Measurements from ENCODE around the gene ACTN4. TPM values are rescaled to one million over a fixed set of nuclear protein-coding genes. Genes with fewer than 3 reads are reported as not detected.

ACTN4 gene
- total and polyA plus RNA-seq, 2 experiments from 2014 or later: 68.9 to 427 TPM

GRCh38 chr19:38663957-38664502, 16.6 kb downstream of the ACTN4 start:
- Histone ChIP-seq H3F3A (replicated peaks; ENCODE audit: low read depth) (peaks cover 17% of the 10 kb centered on the region), H2AFZ (no peak overlapping the region), H3K4me1 (ENCODE audit: insufficient read depth) (peaks cover 88% of the 10 kb centered on the region), H3K4me2 (peak overlapping the region; percentile 72), H4K20me1 (replicated peaks; ENCODE audit: insufficient read depth) (peaks cover 24% of the 10 kb centered on the region), H3K9me2 (ENCODE audit: insufficient read depth) (no peaks in the 10 kb centered on the region), H3K4me3 (peak overlapping the region; percentile 31; the same call in 1 of the 2 replicates), H3K36me3 (ENCODE audit: insufficient read depth) (no peaks in the 10 kb centered on the region; the same call in 1 of the 2 replicates), H3K79me2 (replicated peaks; ENCODE audit: insufficient read depth) (peaks cover 92% of the 10 kb centered on the region), H3K27ac (ENCODE audit: low read depth) (peak overlapping the region; percentile 99), H3K27me3 (ENCODE audit: insufficient read depth) (no peaks in the 10 kb centered on the region)
- Mint-ChIP-seq H3K27me3 (ENCODE audit: insufficient read depth, low read depth, poor library complexity) (peaks cover 31% of the 10 kb centered on the region), H3K4me1 (peaks cover 95% of the 10 kb centered on the region), H3K27ac (peak overlapping the region; percentile 98), H3K9me3 (no peaks in the 10 kb centered on the region), H3K36me3 (ENCODE audit: low read depth) (peaks cover 27% of the 10 kb centered on the region), H3K4me3 (peak overlapping the region; percentile 20; the same call in 2 of the 3 replicates)
- ATAC-seq: no peak
- no peak for TF ChIP-seq EZH2phosphoT487 (IDR thresholded peaks at IDR 0.05; ENCODE audit: unreplicated experiment)
- no peak for TF ChIP-seq CREB1 (CRISPR knock-in tag; IDR thresholded peaks at IDR 0.05; ENCODE audit: low read depth)
- no peak for TF ChIP-seq ZNF331 (CRISPR knock-in tag; IDR thresholded peaks at IDR 0.05; ENCODE audit: low read depth)
- TF ChIP-seq CTCF (conservative IDR thresholded peaks at IDR 0.05; ENCODE audit: low read depth in 2 of 2): no peak
- TF ChIP-seq NANOG (IDR thresholded peaks at IDR 0.05; ENCODE audit: borderline replicate concordance): no peak
- TF ChIP-seq POLR2AphosphoS5 (IDR thresholded peaks at IDR 0.05; ENCODE audit: low read depth): no peak
- no peak for TF ChIP-seq EZH2 (IDR thresholded peaks at IDR 0.05; ENCODE audit: low read depth, unreplicated experiment)
- TF ChIP-seq REST (IDR thresholded peaks at IDR 0.05; ENCODE audit: unreplicated experiment): no peak
- no peak for TF ChIP-seq STAT1 (IDR thresholded peaks at IDR 0.05; ENCODE audit: unreplicated experiment)
- TF ChIP-seq ZNF462 (CRISPR knock-in tag; IDR thresholded peaks at IDR 0.05): no peak
- TF ChIP-seq JUNB (IDR thresholded peaks at IDR 0.05; ENCODE audit: unreplicated experiment): no peak
- no peak for TF ChIP-seq ZNF114 (CRISPR knock-in tag; IDR thresholded peaks at IDR 0.05)
- TF ChIP-seq ETS1 (IDR thresholded peaks at IDR 0.05): no peak
- DNase-seq (ENCODE audit: low spot score): no peak

Data from GM23338 (cell line).